Stomach (tissue), 19 donors: Measurements from ENCODE around the gene DYDC1. TPM values are rescaled to one million over a fixed set of nuclear protein-coding genes. Genes with fewer than 3 reads are reported as not detected.

ENCODE experiments used
- DNase-seq, 2 donors: peaks; one replicate each; pipeline versions ENCODE4 v3.0.0 to v3.0.0-alpha.2; 2013 to 2019
- H3K27ac ChIP-seq, 5 donors: fragments of 200-600 bp in 4 of 5; sonication (generic) in 4 of 5; one replicate each; pipeline ENCODE4 v1.5.1; 2013 to 2019; ENCODE audit warnings: mild to moderate bottlenecking in 1 of 5, moderate library complexity in 1 of 5
- H3K27me3 ChIP-seq, 3 donors: fragments of 200-600 bp; sonication (generic); one replicate each; pipeline ENCODE4 v1.5.1; 2017 to 2019; ENCODE audit warnings: mixed run types in 1 of 3
- H3K36me3 ChIP-seq, 4 donors: fragments of 200-600 bp; sonication (generic); 1 replicate in 3 of 4; 2 replicates in 1 of 4; pipeline ENCODE4 v1.5.1; 2016 to 2019
- H3K4me1 ChIP-seq, 4 donors: fragments of 200-600 bp; sonication (generic); one replicate each; pipeline ENCODE4 v1.5.1; 2016 to 2019
- H3K4me3 ChIP-seq, 4 donors: fragments of 200-600 bp; sonication (generic) in 3 of 4; one replicate each; pipeline ENCODE4 v1.5.1; 2016 to 2019; ENCODE audit warnings: mild to moderate bottlenecking in 1 of 4
- H3K9me3 ChIP-seq, 4 donors: fragments of 200-600 bp; sonication (generic); one replicate each; pipeline ENCODE4 v1.5.1; 2016 to 2019
- EP300 ChIP-seq: sonication (generic); formaldehyde crosslinking; IDR thresholded peaks from one replicate; pipeline ENCODE4 v1.6.1; 2017; ENCODE audit warnings: antibody characterized with exemption
- POLR2A ChIP-seq, 4 donors: fragments of 450-650 bp; IDR thresholded peaks; one replicate each; pipeline ENCODE4 v1.6.1; 2016; ENCODE audit warnings: antibody characterized with exemption in 4 of 4, control low read depth in 2 of 4, mild to moderate bottlenecking in 1 of 4, moderate library complexity in 1 of 4
- POLR2AphosphoS5 ChIP-seq, 3 donors: sonication (generic); formaldehyde crosslinking; IDR thresholded peaks; one replicate each; pipeline ENCODE4 v1.6.1; 2016; ENCODE audit warnings: antibody characterized with exemption in 3 of 3
- WGBS, 5 donors: extraction: QIAGEN DNeasy Blood & Tissue Kit in 3 of 5; methylation state at CpG; one replicate each; pipeline versions ENCODE4 v1.1.5 to v1.1.7; 2013 to 2018; 5-methylcytosine and 5-hydroxymethylcytosine counted together
- intact Hi-C: fragments of 100-400 bp; cut with DNase I; formaldehyde crosslinking; loops from one replicate; pipeline ENCODE4 v1.15.1; 2023; ENCODE audit warnings: low total_unique reads
- long read RNA-seq, 10 donors: transcript quantifications; one replicate each; lab custom pipeline, GENCODE V29; 2026
- polyA plus RNA-seq, 3 donors: library from polyadenylated mRNA; stranded (reverse); fragments of 200-250 nt; gene quantifications; one replicate each; pipeline ENCODE4 v1.2.3, GENCODE V29; 2013
- total RNA-seq, 5 donors: library from RNA; depleted of rRNA; stranded (reverse); fragments of >200 nt; gene quantifications; one replicate each; pipeline versions ENCODE4 v1.1.0 to v1.2.3, GENCODE V29; 2014 to 2016
- TF ChIP-seq, protein P1 (sequence below), 7 experiments: fragments of 450-650 bp in 4 of 7; fragments of 200-600 bp in 3 of 7; sonication (generic) in 3 of 7; IDR thresholded peaks; one replicate each; pipeline ENCODE4 v1.5.1; 2016 to 2019; ENCODE audit warnings: antibody characterized with exemption in 7 of 7, control low read depth in 2 of 7, mild to moderate bottlenecking in 1 of 7
- donor health status: healthy with polysubstance abuse.
- donor health status: Bipolar disorder and iron deficiency.
- donor health status: healthy.

Gene DYDC1
- total RNA-seq (not detected), polyA plus RNA-seq (not detected)
- long read RNA-seq, donor 1, result 0 reads
- long read RNA-seq, donor 2, result 0 reads
- long read RNA-seq, donor 3, result 0 reads
- long read RNA-seq, donor 4, result 0 reads
- long read RNA-seq, donor 5, result 0 reads
- long read RNA-seq, donor 6, result 0 reads
- long read RNA-seq, donor 7, result 0 reads
- long read RNA-seq, donor 8, result 0 reads
- long read RNA-seq, donor 9, result 0 reads
- long read RNA-seq, donor 10, result 0 reads

DNA sequence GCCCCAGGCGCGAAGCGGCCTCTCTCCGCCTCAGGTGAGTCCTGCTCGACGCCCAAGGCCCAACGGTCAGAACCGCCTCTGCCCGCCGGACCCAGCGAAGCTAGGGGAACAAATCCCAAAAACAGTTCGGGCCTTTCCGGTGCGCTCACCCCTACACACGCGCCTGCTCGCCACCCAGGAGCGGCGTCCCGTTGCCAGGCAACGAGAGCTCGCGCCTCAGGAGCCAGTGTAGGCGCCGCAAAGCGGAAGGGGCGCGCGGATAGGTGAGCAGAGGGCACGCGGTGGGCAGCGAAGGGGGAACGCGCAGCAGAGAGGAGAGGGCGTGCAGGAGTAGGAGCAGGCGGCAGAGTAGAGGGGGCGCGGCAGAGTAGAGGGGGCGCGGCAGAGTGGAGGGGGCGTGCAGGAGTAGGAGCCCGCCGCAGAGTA lies at the start of gene DYDC1, which contains the start of gene DYDC2:
TSS of gene DYDC1 (minus strand) at position 193 of the 426 bp plus-strand sequence. CDS start 4,154 bp downstream, outside the sequence.
TSS of gene DYDC2 (plus strand) at position 219 of the 426 bp plus-strand sequence. CDS start 5,663 bp downstream, outside the sequence.
- H3K27me3 ChIP-seq, result peaks cover 0 to 46% (median 17%) of the 10 kb centered on the region in 3 donors
- WGBS, 5 donors, result 0 to 3% (median 2%) methylated on average over 24 to 43 of the region's 43 CpGs
- TF ChIP-seq POLR2A (IDR thresholded peaks at IDR 0.05) (no peak), POLR2AphosphoS5 (IDR thresholded peaks at IDR 0.05) (no peak), EP300 (no peak)
- TF ChIP-seq, protein P1, sequence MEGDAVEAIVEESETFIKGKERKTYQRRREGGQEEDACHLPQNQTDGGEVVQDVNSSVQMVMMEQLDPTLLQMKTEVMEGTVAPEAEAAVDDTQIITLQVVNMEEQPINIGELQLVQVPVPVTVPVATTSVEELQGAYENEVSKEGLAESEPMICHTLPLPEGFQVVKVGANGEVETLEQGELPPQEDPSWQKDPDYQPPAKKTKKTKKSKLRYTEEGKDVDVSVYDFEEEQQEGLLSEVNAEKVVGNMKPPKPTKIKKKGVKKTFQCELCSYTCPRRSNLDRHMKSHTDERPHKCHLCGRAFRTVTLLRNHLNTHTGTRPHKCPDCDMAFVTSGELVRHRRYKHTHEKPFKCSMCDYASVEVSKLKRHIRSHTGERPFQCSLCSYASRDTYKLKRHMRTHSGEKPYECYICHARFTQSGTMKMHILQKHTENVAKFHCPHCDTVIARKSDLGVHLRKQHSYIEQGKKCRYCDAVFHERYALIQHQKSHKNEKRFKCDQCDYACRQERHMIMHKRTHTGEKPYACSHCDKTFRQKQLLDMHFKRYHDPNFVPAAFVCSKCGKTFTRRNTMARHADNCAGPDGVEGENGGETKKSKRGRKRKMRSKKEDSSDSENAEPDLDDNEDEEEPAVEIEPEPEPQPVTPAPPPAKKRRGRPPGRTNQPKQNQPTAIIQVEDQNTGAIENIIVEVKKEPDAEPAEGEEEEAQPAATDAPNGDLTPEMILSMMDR (IDR thresholded peaks at IDR 0.05), result no peak
- peaks cover 5 to 17% (median 16%) of the 10 kb centered on the region in 4 donors for H3K4me1 ChIP-seq
- DNase-seq, result peak; percentile 55 to 91
- H3K9me3 ChIP-seq, result no peaks in the 10 kb centered on the region
- peak within 1 kb of the TSS; percentile 40 to 56 (median 47) for H3K4me3 ChIP-seq
- no peak within 1 kb of the TSS for H3K27ac ChIP-seq
- intact Hi-C loops, result no loop called here
- no peaks in the 10 kb centered on the region for H3K36me3 ChIP-seq

DNA sequence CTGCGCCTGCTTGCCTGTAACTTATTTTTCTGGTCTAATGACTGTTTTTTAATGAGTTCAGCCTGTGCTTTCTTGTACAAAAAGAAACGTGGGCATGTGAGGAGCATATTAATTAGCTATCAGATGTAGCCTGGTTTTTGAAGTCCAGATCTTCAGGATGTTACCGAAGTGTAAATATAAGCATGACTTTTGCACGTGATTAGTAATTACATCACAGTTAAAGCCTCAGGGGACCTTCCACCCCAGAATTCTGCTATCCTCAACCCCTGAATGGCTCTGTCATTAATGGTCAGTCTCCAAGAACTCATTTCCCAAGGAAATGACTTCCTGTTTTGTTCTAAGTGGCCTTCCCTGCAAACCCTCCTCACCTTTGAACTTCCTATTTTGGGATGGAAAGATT lies 49.6 kb upstream of the DYDC1 start:
- WGBS, 5 donors, result 64 to 78% (median 72%) methylated on average over 4 of the region's 4 CpGs
- peaks cover 3 to 36% (median 26%) of the 10 kb centered on the region in 4 donors for H3K4me1 ChIP-seq
- intact Hi-C loops, result no loop called here
- TF ChIP-seq POLR2A (IDR thresholded peaks at IDR 0.05) (no peak), EP300 (no peak), POLR2AphosphoS5 (IDR thresholded peaks at IDR 0.05) (no peak)
- TF ChIP-seq, protein P1 (IDR thresholded peaks at IDR 0.05), result no peak
- H3K9me3 ChIP-seq, result no peaks in the 10 kb centered on the region
- no peak overlapping the region for H3K27ac ChIP-seq
- DNase-seq, result no peak
- H3K36me3 ChIP-seq, result no peaks in the 10 kb centered on the region
- H3K4me3 ChIP-seq, result no peak overlapping the region
- peaks cover 0 to 14% (median 0%) of the 10 kb centered on the region in 3 donors for H3K27me3 ChIP-seq

DNA sequence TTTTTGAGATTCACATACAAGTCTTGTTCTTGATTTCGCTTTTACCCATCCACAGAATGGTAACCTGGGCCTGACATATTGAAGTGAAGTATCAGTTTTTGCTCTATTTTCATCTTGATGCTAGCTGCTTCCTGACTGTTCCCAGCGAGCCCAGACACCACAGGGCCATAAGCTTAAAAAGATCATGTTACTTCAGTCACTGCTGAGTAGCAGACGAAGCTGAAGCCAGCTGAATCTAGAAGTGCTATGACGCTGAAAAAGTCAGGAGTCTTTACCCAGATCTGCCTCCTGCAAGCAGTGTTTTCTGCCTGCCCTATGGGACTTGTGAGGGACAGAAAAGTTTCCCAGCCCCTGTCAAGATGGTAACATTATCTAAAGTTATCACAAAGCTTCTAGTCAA lies 49.1 kb upstream of the DYDC1 start:
- intact Hi-C loops, result no loop called here
- H3K27ac ChIP-seq, result no peak overlapping the region
- H3K4me1 ChIP-seq, result peaks cover 0 to 31% (median 22%) of the 10 kb centered on the region in 4 donors
- TF ChIP-seq POLR2AphosphoS5 (IDR thresholded peaks at IDR 0.05) (no peak), POLR2A (IDR thresholded peaks at IDR 0.05) (no peak), EP300 (no peak)
- TF ChIP-seq, protein P1 (IDR thresholded peaks at IDR 0.05), result no peak
- WGBS, 5 donors, result 69 to 84% (median 81%) methylated on average over 4 of the region's 4 CpGs
- H3K27me3 ChIP-seq, result peaks cover 0 to 14% (median 0%) of the 10 kb centered on the region in 3 donors
- H3K36me3 ChIP-seq, result no peaks in the 10 kb centered on the region
- no peaks in the 10 kb centered on the region for H3K9me3 ChIP-seq
- DNase-seq, result peak in 1 of 2 donors; percentile 28
- H3K4me3 ChIP-seq, result no peak overlapping the region

DNA sequence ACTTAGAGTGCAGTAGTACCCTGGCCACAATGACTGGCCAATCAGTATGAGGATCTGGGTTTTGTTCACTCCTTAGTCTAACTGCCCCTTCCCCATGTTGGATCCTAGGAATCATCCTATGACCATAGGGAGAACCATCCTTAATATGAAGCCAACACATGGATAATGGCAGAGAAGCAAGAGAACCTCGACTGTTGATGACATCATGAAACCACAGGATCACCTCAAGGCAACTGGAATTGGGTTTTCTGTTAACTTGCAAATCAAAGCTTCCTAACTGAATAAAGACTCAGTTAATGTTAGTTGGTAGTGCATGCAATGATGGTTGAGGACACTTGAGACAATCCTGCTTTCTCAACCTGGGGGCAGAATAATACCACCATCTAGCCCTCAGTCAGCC lies 48.5 kb upstream of the DYDC1 start:
- 61 to 89% (median 85%) methylated on average over 1 of the region's 1 CpG for WGBS, 5 donors
- intact Hi-C loops, result no loop called here
- no peaks in the 10 kb centered on the region for H3K9me3 ChIP-seq
- H3K27ac ChIP-seq, result no peak overlapping the region
- no peaks in the 10 kb centered on the region for H3K36me3 ChIP-seq
- peaks cover 0 to 25% (median 17%) of the 10 kb centered on the region in 4 donors for H3K4me1 ChIP-seq
- TF ChIP-seq POLR2AphosphoS5 (IDR thresholded peaks at IDR 0.05) (no peak), POLR2A (IDR thresholded peaks at IDR 0.05) (no peak), EP300 (no peak)
- TF ChIP-seq, protein P1 (IDR thresholded peaks at IDR 0.05), result no peak
- DNase-seq, result no peak
- H3K27me3 ChIP-seq, result peaks cover 0 to 14% (median 0%) of the 10 kb centered on the region in 3 donors
- no peak overlapping the region for H3K4me3 ChIP-seq
